ENCODE data around the gene RNF220.

GRCh38 chr1:44514673-44515072 is 109.6 kb downstream of the RNF220 start:
- no peak for TF ChIP-seq POLR2AphosphoS5 (IDR thresholded peaks at IDR 0.05; ENCODE audit: borderline replicate concordance, low read depth, low read length)
- TF ChIP-seq EZH2 (IDR thresholded peaks at IDR 0.05) = no peak

Data from SK-N-MC (cell line).